ENCODE results near the gene RSAD1.
"Not testable (repeated sequence)": the region's sequence is repeated elsewhere in the genome, so short reads cannot be mapped to it uniquely, and the experiment has no call there.

Gene RSAD1

GRCh38 chr17:50470426-50470825 lies 8.2 kb upstream of the RSAD1 start:
- no peak for ATAC-seq (ENCODE audit: insufficient read depth, low read depth)
- no peak overlapping the region for H2AFZ ChIP-seq (ENCODE audit: low read depth, low read length)
- H3K79me2 ChIP-seq (ENCODE audit: insufficient read depth, low read length) = no peaks in the 10 kb centered on the region
- no peaks in the 10 kb centered on the region for H3K27me3 ChIP-seq (ENCODE audit: insufficient read depth, low read length, poor library complexity)
- no peak for TF ChIP-seq CTCF (IDR thresholded peaks at IDR 0.05; ENCODE audit: borderline replicate concordance, extremely low read depth, low read length, poor library complexity, severe bottlenecking)
- H3K4me1 ChIP-seq (ENCODE audit: insufficient read depth, low read length) = no peaks in the 10 kb centered on the region
- H3K9me3 ChIP-seq (ENCODE audit: insufficient read depth, low read length, severe bottlenecking) = no peaks in the 10 kb centered on the region
- H3K4me3 ChIP-seq (ENCODE audit: low read depth in 1 of 2, low read length in 2 of 2) = no peak overlapping the region
- no peaks in the 10 kb centered on the region for H4K20me1 ChIP-seq (ENCODE audit: insufficient read depth, low read length)
- DNase-seq = no peak
- H3K9ac ChIP-seq (ENCODE audit: low read depth, low read length) = no peak overlapping the region
- H3K4me2 ChIP-seq (ENCODE audit: insufficient read depth, low read length) = no peak overlapping the region
- peaks cover 11% of the 10 kb centered on the region for H3K36me3 ChIP-seq (ENCODE audit: insufficient read depth, low read length)
- H3K27ac ChIP-seq (ENCODE audit: low read length) = no peak overlapping the region

GRCh38 chr17:50471009-50471905 lies 7.4 kb upstream of the RSAD1 start:
- Histone ChIP-seq H3K4me2 (ENCODE audit: insufficient read depth, low read length) (no peak overlapping the region), H3K9ac (ENCODE audit: low read depth, low read length) (no peak overlapping the region)
- DNase-seq = no peak

GRCh38 chr17:50472286-50472685 lies 6.4 kb upstream of the RSAD1 start:
- Histone ChIP-seq H3K4me3 (ENCODE audit: low read depth in 1 of 2, low read length in 2 of 2) (no peak overlapping the region), H3K79me2 (ENCODE audit: insufficient read depth, low read length) (no peaks in the 10 kb centered on the region), H3K27me3 (ENCODE audit: insufficient read depth, low read length, poor library complexity) (no peaks in the 10 kb centered on the region), H3K27ac (ENCODE audit: low read length) (no peak overlapping the region), H4K20me1 (ENCODE audit: insufficient read depth, low read length) (no peaks in the 10 kb centered on the region), H3K9me3 (ENCODE audit: insufficient read depth, low read length, severe bottlenecking) (no peaks in the 10 kb centered on the region), H3K4me1 (ENCODE audit: insufficient read depth, low read length) (peaks cover under 1% of the 10 kb centered on the region; the same call in 1 of the 2 replicates), H3K36me3 (ENCODE audit: insufficient read depth, low read length) (peaks cover 11% of the 10 kb centered on the region), H3K4me2 (ENCODE audit: insufficient read depth, low read length) (no peak overlapping the region), H3K9ac (ENCODE audit: low read depth, low read length) (no peak overlapping the region), H2AFZ (ENCODE audit: low read depth, low read length) (no peak overlapping the region)
- no peak for TF ChIP-seq EZH2 (IDR thresholded peaks at IDR 0.05; ENCODE audit: borderline replicate concordance, low read depth, low read length, severe bottlenecking)
- no peak for TF ChIP-seq CTCF (IDR thresholded peaks at IDR 0.05; ENCODE audit: borderline replicate concordance, extremely low read depth, low read length, poor library complexity, severe bottlenecking)
- ATAC-seq (ENCODE audit: insufficient read depth, low read depth) (no peak), DNase-seq (no peak)

More at GRCh38 chr17:50471009-50471905, 7.4 kb upstream of the RSAD1 start:
- TF ChIP-seq CTCF (IDR thresholded peaks at IDR 0.05; ENCODE audit: borderline replicate concordance, extremely low read depth, low read length, poor library complexity, severe bottlenecking) = no peak
- TF ChIP-seq EZH2 (IDR thresholded peaks at IDR 0.05; ENCODE audit: borderline replicate concordance, low read depth, low read length, severe bottlenecking) = no peak
- Histone ChIP-seq H3K36me3 (ENCODE audit: insufficient read depth, low read length) (peaks cover 11% of the 10 kb centered on the region), H2AFZ (ENCODE audit: low read depth, low read length) (no peak overlapping the region), H3K27ac (ENCODE audit: low read length) (no peak overlapping the region), H3K27me3 (ENCODE audit: insufficient read depth, low read length, poor library complexity) (no peaks in the 10 kb centered on the region), H3K9me3 (ENCODE audit: insufficient read depth, low read length, severe bottlenecking) (no peaks in the 10 kb centered on the region), H3K79me2 (ENCODE audit: insufficient read depth, low read length) (no peaks in the 10 kb centered on the region), H4K20me1 (ENCODE audit: insufficient read depth, low read length) (no peaks in the 10 kb centered on the region), H3K4me1 (ENCODE audit: insufficient read depth, low read length) (no peaks in the 10 kb centered on the region), H3K4me3 (ENCODE audit: low read depth in 1 of 2, low read length in 2 of 2) (no peak overlapping the region)
- ATAC-seq (ENCODE audit: insufficient read depth, low read depth) = no peak

GRCh38 chr17:50472761-50473161 lies 5.9 kb upstream of the RSAD1 start:
- H3K9ac ChIP-seq (ENCODE audit: low read depth, low read length); H3K27me3 ChIP-seq (ENCODE audit: insufficient read depth, low read length, poor library complexity); ATAC-seq (ENCODE audit: insufficient read depth, low read depth); H2AFZ ChIP-seq (ENCODE audit: low read depth, low read length); H3K4me3 ChIP-seq (ENCODE audit: low read depth in 1 of 2, low read length in 2 of 2); H3K9me3 ChIP-seq (ENCODE audit: insufficient read depth, low read length, severe bottlenecking); H3K4me1 ChIP-seq (ENCODE audit: insufficient read depth, low read length); H3K4me2 ChIP-seq (ENCODE audit: insufficient read depth, low read length); H3K79me2 ChIP-seq (ENCODE audit: insufficient read depth, low read length); DNase-seq; H3K27ac ChIP-seq (ENCODE audit: low read length); H4K20me1 ChIP-seq (ENCODE audit: insufficient read depth, low read length): not testable (repeated sequence)
- H3K36me3 ChIP-seq (ENCODE audit: insufficient read depth, low read length) = peaks cover 11% of the 10 kb centered on the region
